GM10847 (cell line): Measurements from ENCODE around the gene TMA7.

Experiments used
- POLR2A ChIP-seq: IDR thresholded peaks from 2 replicates; pipeline ENCODE4 v1.6.1; 2011; ENCODE audit not compliant: insufficient read length; ENCODE audit errors: extremely low read depth

TMA7 gene

DNA sequence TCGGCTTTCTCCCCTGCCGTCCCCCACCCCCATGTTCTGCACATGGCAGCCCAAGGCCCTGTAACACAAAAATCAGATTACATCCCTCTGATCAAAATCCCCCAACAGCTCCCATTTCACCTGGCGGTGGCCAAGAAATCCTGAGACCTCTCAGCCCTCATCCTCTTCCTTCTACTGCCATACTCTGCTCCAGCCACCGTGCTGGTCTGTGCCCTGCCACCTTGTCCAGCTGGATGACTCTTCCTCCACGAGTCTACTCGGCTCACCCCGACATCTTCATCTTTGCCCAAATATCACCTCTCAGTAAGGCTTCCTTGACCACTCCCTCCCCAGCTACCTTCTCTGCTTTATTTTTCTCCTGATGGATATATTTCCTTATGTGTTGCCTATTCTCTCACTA lies 3.2 kb upstream of the TMA7 start:
- no peak for TF ChIP-seq POLR2A

DNA sequence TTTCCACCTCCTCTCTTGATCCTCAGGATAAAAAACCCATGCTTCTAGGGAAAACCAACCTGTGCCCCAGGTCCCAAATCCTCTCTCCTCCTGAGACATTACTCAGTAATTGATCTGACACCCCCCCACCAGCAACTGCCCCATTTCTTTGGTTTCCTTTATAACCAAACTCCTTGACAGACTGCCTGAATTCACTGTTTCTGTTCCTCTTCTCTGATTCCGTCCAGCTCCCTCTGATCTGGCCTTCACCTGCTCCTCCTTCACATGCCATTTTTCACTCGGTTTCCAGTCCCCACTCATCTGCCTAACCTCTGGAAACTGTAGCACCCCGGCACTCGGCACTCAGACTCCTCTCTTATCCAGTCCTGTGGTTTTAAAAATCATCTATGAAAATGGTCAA lies 2.2 kb upstream of the TMA7 start:
- no peak for TF ChIP-seq POLR2A

DNA sequence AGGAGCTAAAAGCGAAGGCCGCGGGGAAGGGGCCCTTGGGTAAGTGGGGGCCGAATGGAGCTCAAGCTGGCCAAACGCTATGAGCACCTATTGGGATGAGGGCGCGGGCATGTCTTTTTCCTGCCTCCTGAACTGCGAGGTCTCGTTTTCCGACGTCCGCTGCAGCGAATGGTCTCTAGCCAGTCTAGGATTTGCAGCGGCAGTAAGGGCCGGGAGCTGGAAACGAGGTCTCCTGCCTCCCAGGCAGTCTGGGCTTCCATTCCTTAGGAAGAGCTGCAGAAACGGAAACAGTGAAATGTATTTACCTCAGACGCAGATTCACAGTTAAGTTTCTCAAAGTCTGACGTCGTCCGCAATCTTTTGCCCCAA lies 517 bp downstream of the TMA7 start:
- no peak for TF ChIP-seq POLR2A

DNA sequence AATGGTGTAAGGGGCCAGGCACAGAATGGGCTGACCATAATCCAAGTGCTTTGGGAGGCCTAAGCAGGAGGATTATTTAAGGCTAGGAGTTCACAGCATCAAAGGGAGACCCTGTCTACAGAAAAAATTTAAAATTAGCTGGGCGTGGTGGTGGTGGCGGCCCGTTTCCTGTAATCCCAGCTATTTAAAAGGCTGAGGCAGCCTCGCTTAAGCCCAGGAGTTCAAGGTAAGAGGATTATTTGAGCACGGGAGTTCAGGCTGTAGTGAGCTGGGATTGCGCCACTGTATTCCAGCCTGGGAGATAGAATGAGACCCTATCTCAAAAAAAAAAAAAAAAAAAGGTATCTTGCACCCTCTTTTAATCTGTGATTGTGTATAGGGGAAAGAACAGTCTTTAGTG lies 1.9 kb downstream of the TMA7 start:
- no peak for TF ChIP-seq POLR2A

DNA sequence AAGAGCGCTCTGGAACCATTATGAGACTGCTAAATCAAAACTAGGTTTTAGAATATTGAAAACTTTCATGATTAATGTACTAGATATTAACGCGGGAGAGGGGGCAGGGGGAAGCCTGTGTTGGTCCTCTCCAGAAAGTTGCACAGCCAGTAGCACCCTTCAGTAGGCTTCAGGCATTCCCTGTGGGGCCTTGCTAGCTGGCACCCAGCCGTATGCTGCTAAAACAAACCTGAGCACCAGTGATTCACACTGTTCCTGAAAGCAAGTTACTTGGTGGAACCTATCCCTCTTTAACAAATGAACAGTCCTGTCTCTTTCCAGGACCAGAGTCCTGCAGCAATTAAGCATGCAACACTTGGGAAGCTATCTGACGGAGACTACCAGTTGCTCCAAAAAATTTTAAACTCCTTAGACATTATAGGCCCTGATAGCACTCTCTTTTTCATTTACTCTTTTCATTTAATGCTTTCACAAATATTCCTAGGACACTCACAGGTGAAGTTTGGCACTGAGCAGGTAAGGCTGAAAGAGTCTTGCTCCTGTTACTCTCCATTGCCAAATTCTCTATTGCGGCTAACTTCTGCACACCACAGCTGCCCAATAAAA lies 5.3 kb downstream of the TMA7 start:
- no peak for TF ChIP-seq POLR2A

DNA sequence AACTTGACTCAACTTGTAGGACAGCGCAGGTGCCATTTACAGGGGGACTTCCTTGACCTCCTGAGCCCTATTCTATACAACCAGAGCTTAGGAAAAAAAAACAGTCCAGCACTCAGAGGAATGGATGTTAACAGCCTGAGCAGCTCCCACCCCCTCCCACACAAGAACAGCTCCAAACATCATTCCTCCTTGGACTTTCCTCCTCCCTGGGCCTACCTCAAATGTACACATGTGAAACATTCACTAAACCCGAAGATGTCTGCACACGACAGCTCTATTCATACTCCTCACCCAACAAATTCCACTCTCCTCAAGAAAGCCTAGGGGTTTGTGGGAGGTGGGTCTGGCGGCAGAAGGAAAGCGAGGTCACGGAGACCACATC lies 6.0 kb downstream of the TMA7 start:
- TF ChIP-seq POLR2A = no peak

DNA sequence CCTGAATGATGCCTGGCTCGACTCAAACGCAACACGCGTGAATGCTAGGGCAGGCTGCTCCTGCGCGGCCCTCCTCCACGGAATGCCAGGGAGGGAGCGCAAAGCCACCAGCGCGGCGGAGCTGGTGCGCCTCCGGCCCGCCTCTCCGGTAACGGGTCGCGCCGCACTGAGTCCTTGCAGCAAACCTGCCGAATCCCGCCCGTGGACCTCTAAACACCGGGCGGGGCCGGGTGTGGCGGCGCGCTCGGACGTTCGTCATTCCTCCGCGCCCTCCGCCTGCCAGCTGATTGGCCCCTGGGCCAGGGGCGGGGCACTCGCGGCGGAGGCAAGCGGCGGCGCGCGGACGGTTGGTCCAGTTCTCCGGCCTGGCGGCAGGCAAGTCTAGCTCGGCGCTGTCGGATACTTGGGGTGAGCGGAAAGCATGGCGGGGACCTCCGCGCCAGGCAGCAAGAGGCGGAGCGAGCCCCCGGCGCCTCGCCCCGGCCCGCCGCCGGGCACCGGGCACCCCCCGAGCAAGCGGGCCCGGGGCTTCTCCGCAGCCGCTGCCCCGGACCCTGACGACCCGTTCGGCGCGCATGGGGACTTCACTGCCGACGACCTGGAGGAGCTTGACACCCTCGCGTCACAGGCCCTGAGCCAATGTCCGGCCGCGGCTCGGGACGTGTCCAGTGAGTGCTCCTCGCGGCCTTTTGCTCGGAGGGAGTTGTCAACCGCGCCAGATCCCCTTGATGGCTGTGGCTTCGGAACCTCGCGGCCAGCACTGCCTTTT lies 6.6 kb downstream of the TMA7 start, which contains the start of gene ATRIP:
TSS of gene ATRIP (plus strand) at position 313 of the 769 bp plus-strand sequence. CDS start at position 422, 109 bp downstream.
- TF ChIP-seq POLR2A = peak; percentile 97

DNA sequence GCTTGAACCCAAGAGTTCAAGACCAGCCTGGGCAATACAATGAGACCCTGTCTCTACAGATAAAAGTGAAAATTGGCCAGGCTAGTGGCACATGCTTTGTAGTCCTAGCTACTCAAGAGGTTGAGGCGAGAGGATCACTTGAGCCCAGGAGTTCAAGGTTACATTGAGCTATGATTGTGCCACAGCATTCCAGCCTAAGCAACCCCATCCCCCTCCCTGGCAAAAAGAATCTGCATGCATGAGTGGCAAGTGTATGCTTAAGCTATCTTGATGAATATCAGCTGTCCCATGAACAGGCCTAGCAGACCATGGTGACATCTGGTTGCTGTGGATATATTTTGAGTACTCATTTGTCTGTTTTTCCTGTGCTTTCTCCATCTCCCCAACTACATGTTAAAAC lies 11.2 kb downstream of the TMA7 start:
- TF ChIP-seq POLR2A = no peak

DNA sequence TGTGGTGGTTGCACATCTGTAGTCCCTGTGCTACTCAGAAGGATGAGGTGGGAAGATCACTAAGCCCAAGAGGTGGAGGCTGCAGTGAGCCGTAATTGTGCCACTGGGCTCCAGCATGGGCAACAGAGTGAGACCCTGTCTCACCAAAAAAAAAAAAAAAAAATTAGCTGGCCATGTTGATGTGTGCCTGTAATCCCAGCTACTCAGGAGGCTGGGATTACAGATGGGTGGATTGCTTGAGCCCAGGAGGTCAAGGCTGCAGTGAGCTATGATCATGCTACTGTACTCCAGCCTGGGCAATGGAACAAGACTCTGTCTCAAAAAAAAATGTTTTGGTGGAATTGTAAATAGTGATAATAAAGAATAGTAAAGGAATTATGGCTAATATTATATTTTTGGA lies 16.4 kb downstream of the TMA7 start:
- no peak for TF ChIP-seq POLR2A

DNA sequence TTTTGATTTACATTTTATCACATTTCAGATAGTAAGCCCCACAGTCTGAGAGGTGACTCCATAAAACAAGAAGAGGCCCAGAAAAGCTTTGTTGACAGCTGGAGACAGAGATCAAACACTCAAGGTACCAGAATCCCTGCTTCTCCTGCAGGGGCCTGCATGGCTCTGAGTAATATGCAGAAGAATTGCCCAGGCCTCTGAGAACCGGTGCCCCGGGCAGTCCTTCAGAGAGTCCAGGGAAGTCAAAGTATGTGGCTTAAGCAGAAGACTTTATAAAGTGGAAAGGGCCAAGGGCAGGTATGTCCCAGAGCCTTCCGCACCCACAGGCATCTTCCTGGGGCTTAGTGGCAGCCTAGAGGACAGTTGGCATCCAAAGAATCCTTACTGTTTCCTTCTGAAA lies 19.3 kb downstream of the TMA7 start:
- no peak for TF ChIP-seq POLR2A

DNA sequence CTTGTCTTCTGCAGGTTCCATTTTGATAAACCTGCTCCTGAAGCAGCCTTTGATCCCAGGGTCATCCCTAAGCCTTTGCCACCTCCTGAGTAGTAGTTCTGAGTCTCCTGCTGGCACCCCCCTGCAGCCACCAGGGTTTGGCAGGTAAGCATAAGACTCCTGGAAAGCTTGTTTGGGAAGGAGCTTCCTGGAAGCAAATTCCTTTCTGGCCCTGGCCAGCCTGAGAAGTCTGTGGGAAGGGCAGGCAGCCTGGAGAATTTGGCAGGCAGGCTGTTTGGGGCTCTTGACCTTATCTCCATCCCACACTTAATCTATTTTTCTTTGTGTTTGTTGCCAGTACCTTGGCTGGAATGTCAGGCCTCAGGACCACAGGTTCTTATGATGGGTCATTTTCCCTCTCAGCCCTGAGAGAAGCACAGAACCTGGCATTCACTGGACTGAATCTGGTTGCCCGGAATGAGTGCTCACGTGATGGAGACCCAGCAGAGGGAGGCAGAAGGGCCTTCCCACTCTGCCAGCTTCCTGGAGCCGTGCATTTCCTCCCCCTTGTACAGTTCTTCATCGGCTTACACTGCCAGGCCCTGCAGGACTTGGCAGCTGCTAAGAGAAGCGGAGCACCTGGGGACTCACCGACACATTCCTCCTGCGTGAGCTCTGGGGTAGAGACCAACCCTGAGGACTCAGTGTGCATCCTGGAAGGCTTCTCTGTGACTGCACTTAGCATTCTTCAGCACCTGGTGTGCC lies 19.9 kb downstream of the TMA7 start:
- no peak for TF ChIP-seq POLR2A

DNA sequence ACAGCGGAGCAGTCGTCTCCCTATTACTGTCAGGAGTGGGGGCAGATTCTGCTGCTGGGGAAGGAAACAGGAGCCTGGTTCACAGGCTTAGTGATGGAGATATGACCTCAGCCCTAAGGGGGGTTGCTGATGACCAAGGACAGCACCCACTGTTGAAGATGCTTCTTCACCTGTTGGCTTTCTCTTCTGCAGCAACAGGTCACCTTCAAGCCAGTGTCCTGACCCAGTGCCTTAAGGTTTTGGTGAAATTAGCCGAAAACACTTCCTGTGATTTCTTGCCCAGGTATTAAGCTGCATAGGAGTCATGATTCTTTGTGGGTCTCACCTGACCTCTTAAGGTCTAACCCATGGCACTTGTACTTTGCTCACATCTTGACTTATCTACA lies 20.5 kb downstream of the TMA7 start:
- TF ChIP-seq POLR2A = no peak

DNA sequence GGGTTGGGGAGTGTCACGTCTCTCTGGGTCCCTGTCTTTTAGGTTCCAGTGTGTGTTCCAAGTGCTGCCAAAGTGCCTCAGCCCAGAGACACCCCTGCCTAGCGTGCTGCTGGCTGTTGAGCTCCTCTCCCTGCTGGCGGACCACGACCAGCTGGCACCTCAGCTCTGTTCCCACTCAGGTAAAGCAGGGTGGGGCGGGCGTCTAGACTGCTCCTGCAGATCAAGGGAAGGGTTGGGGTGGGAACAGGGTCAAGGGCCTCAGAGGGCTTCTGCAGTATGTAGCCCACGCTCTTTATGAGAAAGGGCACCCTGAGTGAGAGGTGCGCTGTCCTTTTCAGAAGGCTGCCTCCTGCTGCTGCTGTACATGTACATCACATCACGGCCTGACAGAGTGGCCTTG lies 23.6 kb downstream of the TMA7 start:
- no peak for TF ChIP-seq POLR2A

DNA sequence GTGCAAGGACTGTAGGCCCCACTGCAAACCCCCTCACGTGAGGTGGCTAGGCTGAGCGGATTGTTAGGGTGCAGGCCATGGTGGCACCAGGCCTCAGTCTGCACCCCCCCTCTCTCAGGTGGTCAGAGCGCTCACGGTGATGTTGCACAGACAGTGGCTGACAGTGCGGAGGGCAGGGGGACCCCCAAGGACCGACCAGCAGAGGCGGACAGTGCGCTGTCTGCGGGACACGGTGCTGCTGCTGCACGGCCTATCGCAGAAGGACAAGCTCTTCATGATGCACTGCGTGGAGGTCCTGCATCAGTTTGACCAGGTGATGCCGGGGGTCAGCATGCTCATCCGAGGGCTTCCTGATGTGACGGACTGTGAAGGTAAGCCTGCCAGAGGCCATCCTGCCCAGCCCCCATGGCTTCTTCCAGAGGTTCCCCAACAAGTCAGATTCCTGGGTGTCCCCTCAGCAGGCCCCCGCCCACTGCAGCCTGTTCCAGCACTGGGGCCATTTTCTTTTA lies 24.7 kb downstream of the TMA7 start:
- TF ChIP-seq POLR2A = no peak

DNA sequence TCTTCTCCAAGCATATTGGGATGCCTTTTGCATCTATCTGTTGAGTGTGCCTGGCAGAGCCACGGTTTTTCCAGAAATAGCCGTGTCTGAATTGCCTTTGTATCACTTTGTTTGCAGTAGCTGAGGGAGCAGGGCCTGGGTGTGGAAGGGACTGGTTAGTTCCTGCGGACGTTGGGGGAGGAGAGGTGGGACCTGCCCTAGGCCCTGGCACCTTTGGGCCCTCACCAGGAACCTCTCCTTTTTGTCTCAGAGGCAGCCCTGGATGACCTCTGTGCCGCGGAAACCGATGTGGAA lies 25.1 kb downstream of the TMA7 start:
- no peak for TF ChIP-seq POLR2A
